ENCODE measurements around the gene MED9. TPM values are rescaled to one million over a fixed set of nuclear protein-coding genes. Genes with fewer than 3 reads are reported as not detected.

The MED9 gene
- total and polyA plus RNA-seq, 12 donors, result 8.2 to 41.2 (median 18.4) TPM

GRCh38 chr17:17467016-17467415, 9.8 kb upstream of the MED9 start:
- H3K36me3 ChIP-seq (replicated peaks in 1 of 2), result no peaks in the 10 kb centered on the region
- no peaks in the 10 kb centered on the region for H3K27me3 ChIP-seq
- H3K9me3 ChIP-seq (replicated peaks in 1 of 3), result no peaks in the 10 kb centered on the region
- no peak overlapping the region for H3K4me3 ChIP-seq
- 70 to 87% (median 76%) methylated on average over 5 of the region's 5 CpGs for WGBS, 4 donors
- intact Hi-C loops (cut with DNase I), result no loop called here
- H3K27ac ChIP-seq, result peak overlapping the region in 1 of 5 donors; percentile 85
- H3K4me1 ChIP-seq (replicated peaks in 1 of 2), result no peaks in the 10 kb centered on the region
- no peak for DNase-seq
- no peak for TF ChIP-seq POLR2A (IDR thresholded peaks at IDR 0.05)
- TF ChIP-seq CTCF (IDR thresholded peaks at IDR 0.05), result no peak

GRCh38 chr17:17467720-17468119, 9.1 kb upstream of the MED9 start:
- Histone ChIP-seq H3K4me3 (no peak overlapping the region), H3K36me3 (replicated peaks in 1 of 2) (no peaks in the 10 kb centered on the region), H3K4me1 (replicated peaks in 1 of 2) (no peaks in the 10 kb centered on the region), H3K27ac (peak overlapping the region; percentile 6 to 86 (median 63)), H3K9me3 (replicated peaks in 1 of 3) (no peaks in the 10 kb centered on the region), H3K27me3 (no peaks in the 10 kb centered on the region)
- peak; percentile 68 to 89 (median 86) for DNase-seq
- no peak for TF ChIP-seq POLR2A (IDR thresholded peaks at IDR 0.05)
- no peak for TF ChIP-seq CTCF (IDR thresholded peaks at IDR 0.05)
- intact Hi-C loops (cut with DNase I), result no loop called here
- WGBS, 4 donors, result 33 to 45% (median 38%) methylated on average over 5 of the region's 5 CpGs

- no peak for TF ChIP-seq POLR2A (IDR thresholded peaks at IDR 0.05)
- Histone ChIP-seq H3K9me3 (replicated peaks in 1 of 3) (no peaks in the 10 kb centered on the region), H3K4me3 (no peak overlapping the region), H3K36me3 (replicated peaks in 1 of 2) (no peaks in the 10 kb centered on the region), H3K4me1 (replicated peaks in 1 of 2) (no peaks in the 10 kb centered on the region), H3K27ac (peak overlapping the region; percentile 6 to 86 (median 63)), H3K27me3 (no peaks in the 10 kb centered on the region)
- intact Hi-C loops (cut with DNase I), result no loop called here
- 50 to 57% (median 53%) methylated on average over 5 of the region's 5 CpGs for WGBS, 4 donors
- DNase-seq, result peak; percentile 77 to 92 (median 89)
Observed at GRCh38 chr17:17468217-17469010, 8.4 kb upstream of the MED9 start.

GRCh38 chr17:17469358-17469757, 7.4 kb upstream of the MED9 start:
- no peaks in the 10 kb centered on the region for H3K27me3 ChIP-seq
- no peaks in the 10 kb centered on the region for H3K36me3 ChIP-seq (replicated peaks in 1 of 2)
- DNase-seq, result no peak
- intact Hi-C loops (cut with DNase I), result no loop called here
- no peaks in the 10 kb centered on the region for H3K4me1 ChIP-seq (replicated peaks in 1 of 2)
- H3K27ac ChIP-seq, result peak overlapping the region in 2 of 5 donors; percentile 85 to 86
- no peaks in the 10 kb centered on the region for H3K9me3 ChIP-seq (replicated peaks in 1 of 3)
- no peak for TF ChIP-seq CTCF (IDR thresholded peaks at IDR 0.05)
- H3K4me3 ChIP-seq, result no peak overlapping the region
- WGBS, 4 donors, result 94 to 98% (median 95%) methylated on average over 4 of the region's 4 CpGs

GRCh38 chr17:17469996-17470395, 6.8 kb upstream of the MED9 start:
- whole genome bisulfite sequencing, 4 donors, result 92 to 100% (median 96%) methylated on average over 3 of the region's 3 CpGs
- Histone ChIP-seq H3K27me3 (no peaks in the 10 kb centered on the region), H3K36me3 (replicated peaks in 1 of 2) (no peaks in the 10 kb centered on the region), H3K9me3 (replicated peaks in 1 of 3) (no peaks in the 10 kb centered on the region), H3K27ac (no peak overlapping the region), H3K4me1 (replicated peaks in 1 of 2) (no peaks in the 10 kb centered on the region), H3K4me3 (no peak overlapping the region)
- TF ChIP-seq POLR2A (IDR thresholded peaks at IDR 0.05) (no peak), CTCF (IDR thresholded peaks at IDR 0.05) (no peak)
- DNase-seq, result no peak
- intact Hi-C loops (cut with DNase I), result no loop called here
